ENCODE data around the gene LIN7C.

LIN7C gene

GRCh38 chr11:27545035-27545434, 38.5 kb upstream of the LIN7C start:
- H3K27ac ChIP-seq = no peak overlapping the region

GRCh38 chr11:27541790-27542189, 35.2 kb upstream of the LIN7C start:
- Histone ChIP-seq H3K27ac (no peak overlapping the region), H3K4me3 (no peak overlapping the region)
- TF ChIP-seq CTCF (IDR thresholded peaks at IDR 0.05) = no peak
- no peak for DNase-seq (ENCODE audit: low spot score)

More at GRCh38 chr11:27545035-27545434, 38.5 kb upstream of the LIN7C start:
- no peak overlapping the region for H3K4me3 ChIP-seq
- TF ChIP-seq CTCF (IDR thresholded peaks at IDR 0.05) = no peak
- DNase-seq (ENCODE audit: low spot score) = no peak

GRCh38 chr11:27540051-27540450, 33.5 kb upstream of the LIN7C start:
- TF ChIP-seq CTCF (IDR thresholded peaks at IDR 0.05) = no peak
- H3K4me3 ChIP-seq = no peak overlapping the region
- no peak for DNase-seq (ENCODE audit: low spot score)
- no peak overlapping the region for H3K27ac ChIP-seq

DNA sequence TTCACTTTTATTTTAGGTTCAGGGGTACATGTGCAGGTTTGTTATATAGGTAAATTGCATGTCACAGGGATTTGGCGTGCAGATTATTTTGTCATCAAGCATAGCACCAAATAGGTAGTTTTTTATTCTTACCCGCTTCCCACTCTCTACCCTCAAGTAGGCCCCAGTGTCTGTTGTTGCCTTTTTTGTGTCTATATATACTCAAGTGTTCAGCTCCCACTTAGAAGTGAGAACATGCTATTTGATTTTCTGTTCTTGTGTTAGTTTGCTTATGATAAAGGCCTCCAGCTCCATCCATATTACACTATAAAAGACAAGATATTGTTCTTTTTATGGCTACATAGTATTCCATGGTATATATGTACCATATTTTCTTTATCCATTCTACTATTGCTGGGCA, 28.5 kb upstream of the LIN7C start:
- no peak for DNase-seq (ENCODE audit: low spot score)
- H3K4me3 ChIP-seq = no peak overlapping the region
- H3K27ac ChIP-seq = no peak overlapping the region
- TF ChIP-seq CTCF (IDR thresholded peaks at IDR 0.05) = no peak

- Histone ChIP-seq H3K4me3 (no peak overlapping the region), H3K27ac (no peak overlapping the region)
- DNase-seq (ENCODE audit: low spot score) = no peak
- TF ChIP-seq CTCF (IDR thresholded peaks at IDR 0.05) = no peak
Observed at GRCh38 chr11:27532652-27533325, 26.2 kb upstream of the LIN7C start.

DNA sequence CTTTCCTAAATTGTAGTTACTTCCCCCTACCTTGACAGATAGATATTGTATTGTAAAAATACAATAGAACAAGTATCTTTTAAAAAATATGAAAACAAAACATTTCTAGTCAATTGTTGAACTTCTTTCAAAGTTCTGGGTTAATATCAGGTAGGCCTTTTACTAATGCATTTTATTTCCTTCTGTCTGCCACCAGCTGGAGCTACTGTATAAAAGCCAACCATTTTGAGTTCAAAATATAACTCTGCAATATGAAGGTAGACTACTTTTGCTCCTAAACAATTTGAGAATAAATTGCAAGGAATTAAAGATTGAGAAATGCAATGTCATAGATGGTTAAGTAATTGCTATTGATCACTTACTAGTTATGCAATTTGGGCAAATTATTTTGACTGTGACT, 22.1 kb upstream of the LIN7C start:
- H3K4me3 ChIP-seq = no peak overlapping the region
- TF ChIP-seq CTCF (IDR thresholded peaks at IDR 0.05) = no peak
- DNase-seq (ENCODE audit: low spot score) = no peak

GRCh38 chr11:27526535-27526934, 20.0 kb upstream of the LIN7C start:
- no peak for DNase-seq (ENCODE audit: low spot score)
- H3K4me3 ChIP-seq = no peak overlapping the region
- TF ChIP-seq CTCF (IDR thresholded peaks at IDR 0.05) = no peak
- H3K27ac ChIP-seq = no peak overlapping the region

More for the DNA sequence above, 22.1 kb upstream of the LIN7C start:
- H3K27ac ChIP-seq = no peak overlapping the region

All from coronary artery (tissue), 2 donors.